Natural killer cell (primary cell): ENCODE measurements around the gene IDH3B. TPM values are rescaled to one million over a fixed set of nuclear protein-coding genes. Genes with fewer than 3 reads are reported as not detected.
A peak's percentile ranks its signal among the peaks of the same experiment; 100 is the strongest.

Experiments
- ATAC-seq, 3 donors: fragments of 150-1000 bp in 2 of 3; fragments of 200-7000 bp in 1 of 3; cut with Tn5 transposase; 1 replicate in 1 of 3; 2 replicates in 2 of 3; pipeline ENCODE4 v1.10.0; 2021; ENCODE audit warnings: mild to moderate bottlenecking in 2 of 3, moderate library complexity in 2 of 3
- DNase-seq, 2 donors: peaks; one replicate each; pipeline versions ENCODE4 v3.0.0 to v3.0.0-alpha.2; 2013 to 2021; ENCODE audit warnings: mixed read lengths in 1 of 2
- H3K27ac ChIP-seq: one replicate; pipeline ENCODE4 v1.5.1; 2013; ENCODE audit warnings: mild to moderate bottlenecking, low read length
- H3K27me3 ChIP-seq: one replicate; pipeline ENCODE4 v1.6.1; 2013; ENCODE audit warnings: low read length; ENCODE audit not compliant: control insufficient read depth, insufficient read depth
- H3K36me3 ChIP-seq: one replicate; pipeline ENCODE4 v1.6.1; 2013; ENCODE audit warnings: low read length; ENCODE audit not compliant: control insufficient read depth, insufficient read depth
- H3K4me1 ChIP-seq: one replicate; pipeline ENCODE4 v1.6.1; 2013; ENCODE audit warnings: low read length; ENCODE audit not compliant: control insufficient read depth, insufficient read depth
- H3K4me3 ChIP-seq: one replicate; pipeline ENCODE4 v1.5.1; 2013; ENCODE audit warnings: low read length
- H3K9me3 ChIP-seq: one replicate; pipeline ENCODE4 v1.6.1; 2013; ENCODE audit warnings: low read length; ENCODE audit not compliant: control insufficient read depth, insufficient read depth
- H3K27ac Mint-ChIP-seq, 2 donors: one replicate each; pipeline ENCODE4 v1.8.0; 2022; ENCODE audit warnings: mild to moderate bottlenecking in 2 of 2, mixed read lengths in 2 of 2, moderate library complexity in 1 of 2
- H3K27me3 Mint-ChIP-seq, 2 donors: one replicate each; pipeline ENCODE4 v1.8.0; 2022; ENCODE audit warnings: low read depth in 2 of 2, mixed read lengths in 2 of 2
- H3K36me3 Mint-ChIP-seq: one replicate; pipeline ENCODE4 v1.8.0; 2022; ENCODE audit warnings: mixed read lengths
- H3K4me1 Mint-ChIP-seq, 2 donors: one replicate each; pipeline ENCODE4 v1.8.0; 2022; ENCODE audit warnings: mixed read lengths in 2 of 2
- H3K4me3 Mint-ChIP-seq: one replicate; pipeline ENCODE4 v1.8.0; 2022; ENCODE audit warnings: mild to moderate bottlenecking, moderate library complexity, mixed read lengths
- H3K9me3 Mint-ChIP-seq, 2 donors: one replicate each; pipeline ENCODE4 v1.8.0; 2022; ENCODE audit warnings: mixed read lengths in 2 of 2
- CTCF ChIP-seq: fragments of 200-600 bp; IDR thresholded peaks from one replicate; pipeline ENCODE4 v1.8.0; 2022; ENCODE audit warnings: antibody characterized with exemption
- WGBS: methylation state at CpG from one replicate; pipeline ENCODE4 v1.1.7; 2013; ENCODE audit warnings: missing lambda C conversion rate; ENCODE audit not compliant: insufficient coverage; 5-methylcytosine and 5-hydroxymethylcytosine counted together
- intact Hi-C: fragments of 100-400 bp; cut with micrococcal nuclease; formaldehyde crosslinking; loops from one replicate; pipeline ENCODE4 v1.14.2; 2022
- total RNA-seq, 4 donors: library from RNA; stranded (reverse); fragments of 120-200 nt in 1 of 4; gene quantifications; one replicate each; pipeline versions ENCODE4 v1.2.3 to v1.2.4, GENCODE V29; 2013 to 2022

The IDH3B gene
- total RNA-seq, 3 donors from 2014 or later (not counting 1 experiment from before 2014, with no cell fraction given): 149 to 161 (median 153) TPM

GRCh38 chr20:2657674-2658073, 6.3 kb downstream of the IDH3B start:
- intact Hi-C loops: no loop called here
- Mint-ChIP-seq H3K4me3 (no peak overlapping the region), H3K36me3 (peaks cover 27% of the 10 kb centered on the region), H3K9me3 (no peaks in the 10 kb centered on the region), H3K27me3 (no peaks in the 10 kb centered on the region), H3K4me1 (peaks cover 23 to 28% of the 10 kb centered on the region in 2 donors), H3K27ac (no peak overlapping the region)
- no peak for DNase-seq
- no peak for ATAC-seq
- WGBS: 94% methylated on average over 5 of the region's 5 CpGs
- Histone ChIP-seq H3K4me3 (no peak overlapping the region), H3K27ac (no peak overlapping the region), H3K9me3 (no peaks in the 10 kb centered on the region), H3K4me1 (peaks cover 20% of the 10 kb centered on the region), H3K27me3 (no peaks in the 10 kb centered on the region), H3K36me3 (peaks cover 80% of the 10 kb centered on the region)
- no peak for TF ChIP-seq CTCF

- Histone ChIP-seq H3K9me3 (no peaks in the 10 kb centered on the region), H3K4me1 (peaks cover 20% of the 10 kb centered on the region), H3K4me3 (no peak overlapping the region), H3K27ac (no peak overlapping the region), H3K27me3 (no peaks in the 10 kb centered on the region), H3K36me3 (peaks cover 78% of the 10 kb centered on the region)
- Mint-ChIP-seq H3K27me3 (no peaks in the 10 kb centered on the region), H3K9me3 (no peaks in the 10 kb centered on the region), H3K4me3 (no peak overlapping the region), H3K4me1 (peaks cover 23 to 28% of the 10 kb centered on the region in 2 donors), H3K36me3 (peaks cover 27% of the 10 kb centered on the region), H3K27ac (peak overlapping the region in 1 of 2 donors; percentile 10)
- ATAC-seq (no peak), DNase-seq (no peak)
- intact Hi-C loops: no loop called here
- no peak for TF ChIP-seq CTCF
- 85% methylated on average over 5 of the region's 5 CpGs for WGBS
Observed at GRCh38 chr20:2657241-2657640, 6.8 kb downstream of the IDH3B start.

- peaks cover 25% of the 10 kb centered on the region in 2 donors for H3K4me1 Mint-ChIP-seq
- peak overlapping the region in 1 of 2 donors; percentile 10 for H3K27ac Mint-ChIP-seq
- no peak overlapping the region for H3K4me3 ChIP-seq
- no peaks in the 10 kb centered on the region for H3K27me3 Mint-ChIP-seq
- H3K27ac ChIP-seq: no peak overlapping the region
- peaks cover 72% of the 10 kb centered on the region for H3K36me3 ChIP-seq
- intact Hi-C loops: no loop called here
- H3K9me3 ChIP-seq: no peaks in the 10 kb centered on the region
- no peak for TF ChIP-seq CTCF
- peaks cover 22% of the 10 kb centered on the region for H3K36me3 Mint-ChIP-seq
- peaks cover 23% of the 10 kb centered on the region for H3K4me1 ChIP-seq
- no peaks in the 10 kb centered on the region for H3K9me3 Mint-ChIP-seq
- 97% methylated on average over 12 of the region's 12 CpGs for WGBS
- no peaks in the 10 kb centered on the region for H3K27me3 ChIP-seq
- no peak overlapping the region for H3K4me3 Mint-ChIP-seq
- no peak for ATAC-seq
- DNase-seq: no peak
Observed at GRCh38 chr20:2656471-2657117, 7.4 kb downstream of the IDH3B start.
